ENCODE measurements around the gene SLC47A1.

Gene SLC47A1

DNA sequence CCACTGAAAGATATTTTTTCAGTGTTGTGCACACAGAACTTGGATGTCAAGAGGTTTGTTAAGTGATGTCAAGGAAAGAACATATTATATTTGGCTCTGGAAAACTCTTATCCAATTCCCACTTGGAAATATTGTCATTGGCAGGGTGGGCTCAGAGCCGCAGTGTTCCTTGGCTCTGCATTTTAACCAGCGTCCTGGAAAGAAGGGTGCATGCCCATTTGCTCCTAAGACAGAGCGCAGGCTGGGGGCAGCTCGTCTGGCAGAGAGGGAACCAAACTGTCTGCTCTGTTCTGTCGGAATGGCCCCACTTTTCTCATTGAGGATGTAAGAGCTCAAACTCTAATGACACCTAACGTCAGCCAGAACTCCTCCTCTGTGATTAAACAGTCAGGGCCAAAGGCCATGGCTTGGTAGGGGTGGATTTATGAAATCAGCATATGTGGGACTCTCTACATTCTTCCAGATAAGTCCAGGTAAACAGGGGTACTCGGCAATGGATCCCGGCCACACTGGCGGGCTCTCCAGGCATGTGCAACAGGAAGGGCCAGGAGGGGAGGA, 18.0 kb downstream of the SLC47A1 start:
- TF ChIP-seq, protein P1, sequence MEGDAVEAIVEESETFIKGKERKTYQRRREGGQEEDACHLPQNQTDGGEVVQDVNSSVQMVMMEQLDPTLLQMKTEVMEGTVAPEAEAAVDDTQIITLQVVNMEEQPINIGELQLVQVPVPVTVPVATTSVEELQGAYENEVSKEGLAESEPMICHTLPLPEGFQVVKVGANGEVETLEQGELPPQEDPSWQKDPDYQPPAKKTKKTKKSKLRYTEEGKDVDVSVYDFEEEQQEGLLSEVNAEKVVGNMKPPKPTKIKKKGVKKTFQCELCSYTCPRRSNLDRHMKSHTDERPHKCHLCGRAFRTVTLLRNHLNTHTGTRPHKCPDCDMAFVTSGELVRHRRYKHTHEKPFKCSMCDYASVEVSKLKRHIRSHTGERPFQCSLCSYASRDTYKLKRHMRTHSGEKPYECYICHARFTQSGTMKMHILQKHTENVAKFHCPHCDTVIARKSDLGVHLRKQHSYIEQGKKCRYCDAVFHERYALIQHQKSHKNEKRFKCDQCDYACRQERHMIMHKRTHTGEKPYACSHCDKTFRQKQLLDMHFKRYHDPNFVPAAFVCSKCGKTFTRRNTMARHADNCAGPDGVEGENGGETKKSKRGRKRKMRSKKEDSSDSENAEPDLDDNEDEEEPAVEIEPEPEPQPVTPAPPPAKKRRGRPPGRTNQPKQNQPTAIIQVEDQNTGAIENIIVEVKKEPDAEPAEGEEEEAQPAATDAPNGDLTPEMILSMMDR (conservative IDR thresholded peaks at IDR 0.05) = no peak
- H3K27ac ChIP-seq = no peak overlapping the region

DNA sequence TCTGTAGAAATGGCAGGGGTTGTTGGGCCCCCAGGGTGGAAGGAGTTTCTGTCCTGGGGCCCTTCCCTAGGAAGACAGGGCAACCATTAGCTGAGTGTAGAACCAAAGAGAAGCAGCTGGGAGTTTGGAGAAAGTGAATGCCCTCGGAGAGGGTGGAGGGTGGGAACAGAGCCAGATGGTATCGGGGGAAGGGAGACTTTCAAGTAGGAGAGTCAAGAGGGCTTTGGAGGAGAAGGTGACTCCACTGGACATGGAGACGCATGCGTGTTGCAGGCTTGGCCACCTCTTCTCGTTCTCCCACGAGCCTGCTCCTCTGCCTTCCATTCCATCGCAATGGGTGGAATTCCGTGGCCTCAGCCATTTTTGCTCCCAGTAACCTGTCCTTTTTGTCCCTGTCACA, 19.4 kb downstream of the SLC47A1 start:
- no peak overlapping the region for H3K27ac ChIP-seq
- TF ChIP-seq, protein P1 (conservative IDR thresholded peaks at IDR 0.05) = no peak

DNA sequence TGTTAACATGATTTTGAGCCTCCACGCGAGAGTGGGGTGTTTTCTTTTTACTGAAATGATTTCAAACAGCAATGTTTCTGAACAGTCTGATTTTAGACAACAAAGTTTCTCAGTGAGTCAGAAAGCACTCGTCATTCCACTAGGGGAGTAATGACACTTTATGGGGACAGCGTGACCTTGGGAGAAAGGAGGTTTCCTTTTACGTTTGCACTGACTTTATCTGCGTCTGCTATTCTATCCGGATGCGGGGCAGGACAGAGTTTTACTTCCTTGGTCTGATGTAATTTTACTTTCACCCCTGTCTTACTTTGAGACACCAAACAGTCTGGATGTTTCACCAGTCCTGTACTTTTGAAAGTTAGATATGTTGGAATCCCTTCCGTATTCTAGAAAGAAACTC, 20.7 kb downstream of the SLC47A1 start:
- TF ChIP-seq, protein P1 (conservative IDR thresholded peaks at IDR 0.05) = no peak
- no peak overlapping the region for H3K27ac ChIP-seq

DNA sequence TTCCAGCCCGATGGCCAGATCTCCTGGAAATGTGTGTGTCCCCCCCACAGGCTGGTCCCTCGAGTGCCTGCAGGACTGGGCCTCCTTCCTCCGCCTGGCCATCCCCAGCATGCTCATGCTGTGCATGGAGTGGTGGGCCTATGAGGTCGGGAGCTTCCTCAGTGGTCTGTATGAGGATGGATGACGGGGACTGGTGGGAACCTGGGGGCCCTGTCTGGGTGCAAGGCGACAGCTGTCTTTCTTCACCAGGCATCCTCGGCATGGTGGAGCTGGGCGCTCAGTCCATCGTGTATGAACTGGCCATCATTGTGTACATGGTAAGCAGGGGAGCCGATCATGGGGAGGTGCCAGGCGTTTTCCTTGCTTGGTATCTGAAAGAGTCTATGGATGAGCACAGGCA, 22.1 kb downstream of the SLC47A1 start:
- TF ChIP-seq, protein P1 (conservative IDR thresholded peaks at IDR 0.05) = no peak
- no peak overlapping the region for H3K27ac ChIP-seq

DNA sequence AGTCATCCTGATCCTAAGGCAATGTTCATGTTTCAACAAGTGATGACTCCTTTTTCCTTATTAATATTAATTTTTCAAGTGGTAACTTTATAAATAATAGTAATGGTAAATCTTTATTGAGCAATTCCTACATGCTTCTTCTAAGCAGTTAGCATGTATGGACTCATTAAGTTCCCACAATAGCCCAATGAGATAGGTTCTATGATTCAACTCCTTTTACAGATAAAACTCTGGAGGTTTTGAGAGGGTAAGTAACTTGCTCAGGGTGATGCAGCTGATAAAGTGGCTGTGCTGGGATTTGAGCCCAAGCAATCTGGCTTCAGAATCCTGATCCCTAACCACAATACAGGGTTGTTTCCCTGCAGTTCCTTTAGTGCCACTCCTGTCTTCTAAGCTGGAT, 25.3 kb downstream of the SLC47A1 start:
- TF ChIP-seq, protein P1 (conservative IDR thresholded peaks at IDR 0.05) = no peak
- no peak overlapping the region for H3K27ac ChIP-seq

DNA sequence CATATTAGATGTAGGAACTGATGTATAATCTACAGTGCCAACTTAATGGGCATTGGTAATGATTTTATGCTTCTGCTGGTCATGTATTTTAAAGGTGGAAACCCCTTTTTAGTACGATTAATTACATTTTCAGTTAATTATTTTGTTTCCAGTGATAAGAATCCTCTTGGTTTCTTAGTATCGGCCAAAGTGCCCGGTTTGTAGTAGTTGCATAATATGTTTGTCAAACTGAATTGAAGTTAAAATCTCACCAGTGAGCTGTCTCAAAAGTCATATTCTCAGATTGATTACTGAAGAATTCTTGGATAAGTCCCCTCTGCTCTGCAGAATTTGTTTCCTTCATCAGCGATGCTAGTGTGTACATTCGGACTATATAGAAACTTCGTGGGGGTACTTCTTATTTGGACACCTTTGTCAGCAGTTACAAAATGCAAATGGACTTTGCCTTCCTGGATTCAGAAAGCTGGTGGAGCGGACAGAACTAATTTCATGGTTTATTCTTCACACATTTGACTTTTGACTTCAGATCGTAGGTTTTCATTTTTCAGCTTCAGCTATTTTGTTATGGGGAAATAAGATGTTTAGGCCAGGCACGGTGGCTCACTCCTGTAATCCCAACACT, 28.2 kb downstream of the SLC47A1 start:
- no peak overlapping the region for H3K27ac ChIP-seq
- TF ChIP-seq, protein P1 (conservative IDR thresholded peaks at IDR 0.05) = no peak

DNA sequence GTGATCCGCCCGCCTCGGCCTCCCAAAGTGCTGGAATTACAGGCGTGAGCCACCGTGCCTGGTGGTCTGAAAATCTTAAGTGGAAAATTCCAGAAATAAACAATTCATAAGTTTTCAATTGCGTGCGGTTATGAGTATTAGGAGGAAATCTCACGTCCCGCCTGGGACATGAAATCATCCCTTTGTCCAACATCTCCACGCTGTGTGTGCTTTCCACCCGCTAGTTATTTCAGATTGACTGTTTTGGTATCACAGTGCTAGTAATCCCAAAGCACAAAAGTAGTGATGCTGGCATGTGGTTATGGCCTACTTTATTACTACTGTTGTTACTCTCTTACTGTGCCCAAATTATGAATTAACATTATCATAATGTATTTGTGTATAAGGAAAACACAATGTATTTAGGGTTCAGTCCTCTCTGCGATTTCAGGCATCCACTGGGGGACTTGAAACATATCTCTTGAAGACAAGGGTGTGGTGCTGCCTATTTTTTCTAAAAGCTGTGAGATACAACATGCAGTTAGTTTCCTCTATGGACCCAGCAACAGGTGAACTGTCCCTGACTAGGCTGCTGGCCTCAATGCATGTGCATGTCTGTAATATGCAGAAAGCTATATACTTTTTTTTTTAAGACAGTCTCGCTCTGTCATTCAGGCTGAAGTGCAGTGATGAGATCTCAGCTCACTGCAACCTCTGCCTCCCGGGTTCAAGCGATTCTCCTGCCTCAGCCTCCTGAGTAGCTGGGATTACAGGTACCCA, 32.3 kb downstream of the SLC47A1 start:
- no peak overlapping the region for H3K27ac ChIP-seq
- TF ChIP-seq, protein P1 (conservative IDR thresholded peaks at IDR 0.05) = no peak
